ENCODE measurements around the gene CFAP20. TPM values are rescaled to one million over a fixed set of nuclear protein-coding genes. Genes with fewer than 3 reads are reported as not detected.

The CFAP20 gene
- total and polyA plus RNA-seq, 2 donors from 2014 or later = 22.3 to 33.3 TPM

DNA sequence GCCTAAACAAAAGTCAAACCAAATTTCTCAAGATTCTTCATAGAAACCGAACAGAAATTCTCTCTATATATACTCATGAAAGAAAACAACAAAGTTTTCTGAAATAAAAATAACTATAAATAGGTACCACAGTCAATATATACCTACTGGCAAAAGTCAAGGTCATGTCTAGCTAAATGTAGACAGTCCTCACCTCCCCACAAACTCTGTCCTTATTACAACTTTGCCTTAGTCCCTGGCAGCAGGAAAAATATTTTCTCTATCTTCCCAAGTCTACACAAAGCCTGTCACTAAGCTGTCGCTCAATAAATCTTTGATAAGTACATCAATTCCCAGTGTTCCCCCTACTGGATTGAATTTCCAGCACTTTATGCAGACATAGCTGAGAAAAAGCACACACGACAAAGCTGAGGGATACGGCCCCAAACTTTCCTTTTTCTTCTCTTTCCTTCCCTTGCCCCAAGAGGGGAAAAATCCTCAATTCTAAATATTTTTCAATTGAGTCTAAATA, 2.7 kb downstream of the CFAP20 start:
- H3K4me1 ChIP-seq (ENCODE audit: control insufficient read depth in 2 of 3, insufficient read depth in 2 of 3, low read depth in 1 of 3, low read length in 3 of 3) = peaks cover 6 to 39% (median 26%) of the 10 kb centered on the region in 3 donors
- TF ChIP-seq, protein P1, sequence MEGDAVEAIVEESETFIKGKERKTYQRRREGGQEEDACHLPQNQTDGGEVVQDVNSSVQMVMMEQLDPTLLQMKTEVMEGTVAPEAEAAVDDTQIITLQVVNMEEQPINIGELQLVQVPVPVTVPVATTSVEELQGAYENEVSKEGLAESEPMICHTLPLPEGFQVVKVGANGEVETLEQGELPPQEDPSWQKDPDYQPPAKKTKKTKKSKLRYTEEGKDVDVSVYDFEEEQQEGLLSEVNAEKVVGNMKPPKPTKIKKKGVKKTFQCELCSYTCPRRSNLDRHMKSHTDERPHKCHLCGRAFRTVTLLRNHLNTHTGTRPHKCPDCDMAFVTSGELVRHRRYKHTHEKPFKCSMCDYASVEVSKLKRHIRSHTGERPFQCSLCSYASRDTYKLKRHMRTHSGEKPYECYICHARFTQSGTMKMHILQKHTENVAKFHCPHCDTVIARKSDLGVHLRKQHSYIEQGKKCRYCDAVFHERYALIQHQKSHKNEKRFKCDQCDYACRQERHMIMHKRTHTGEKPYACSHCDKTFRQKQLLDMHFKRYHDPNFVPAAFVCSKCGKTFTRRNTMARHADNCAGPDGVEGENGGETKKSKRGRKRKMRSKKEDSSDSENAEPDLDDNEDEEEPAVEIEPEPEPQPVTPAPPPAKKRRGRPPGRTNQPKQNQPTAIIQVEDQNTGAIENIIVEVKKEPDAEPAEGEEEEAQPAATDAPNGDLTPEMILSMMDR (IDR thresholded peaks at IDR 0.05; ENCODE audit: borderline replicate concordance, extremely low read depth, insufficient read depth) = no peak
- no peaks in the 10 kb centered on the region for H3K27me3 ChIP-seq (ENCODE audit: control insufficient read depth, insufficient read depth, low read length)
- H3K36me3 ChIP-seq (ENCODE audit: control insufficient read depth in 2 of 3, insufficient read depth in 3 of 3, low read length in 3 of 3) = no peaks in the 10 kb centered on the region
- no peaks in the 10 kb centered on the region for H3K9me3 ChIP-seq (ENCODE audit: control insufficient read depth in 2 of 3, insufficient read depth in 1 of 3, low read length in 3 of 3)
- DNase-seq (peak in 1 of 5 donors; percentile 22), FAIRE-seq (no peak)
- peak overlapping the region in 1 of 3 donors; percentile 3 for H3K9ac ChIP-seq (ENCODE audit: low read length in 3 of 3)
- H3K4me3 ChIP-seq (ENCODE audit: low read length in 3 of 3) = peak overlapping the region in 2 of 3 donors; percentile 9 to 25
- peak overlapping the region in 1 of 2 donors; percentile 7 for H3K27ac ChIP-seq (ENCODE audit: low read depth in 2 of 2, low read length in 2 of 2)
- intact Hi-C loops (cut with DNase I) = loop anchor here (10.0 kb wide), 1 partner anchor 102 kb away; the partner anchor contains the start of gene MMP15

GRCh38 chr16:58125781-58126335, 3.3 kb downstream of the CFAP20 start:
- H3K4me3 ChIP-seq (ENCODE audit: low read length in 3 of 3) = no peak overlapping the region
- no peaks in the 10 kb centered on the region for H3K36me3 ChIP-seq (ENCODE audit: control insufficient read depth in 2 of 3, insufficient read depth in 3 of 3, low read length in 3 of 3)
- no peak overlapping the region for H3K27ac ChIP-seq (ENCODE audit: low read depth in 2 of 2, low read length in 2 of 2)
- no peak for FAIRE-seq
- TF ChIP-seq, protein P1 (IDR thresholded peaks at IDR 0.05; ENCODE audit: borderline replicate concordance, extremely low read depth, insufficient read depth) = no peak
- no peaks in the 10 kb centered on the region for H3K9me3 ChIP-seq (ENCODE audit: control insufficient read depth in 2 of 3, insufficient read depth in 1 of 3, low read length in 3 of 3)
- H3K9ac ChIP-seq (ENCODE audit: low read length in 3 of 3) = no peak overlapping the region
- H3K27me3 ChIP-seq (ENCODE audit: control insufficient read depth, insufficient read depth, low read length) = no peaks in the 10 kb centered on the region
- H3K4me1 ChIP-seq (ENCODE audit: control insufficient read depth in 2 of 3, insufficient read depth in 2 of 3, low read depth in 1 of 3, low read length in 3 of 3) = peaks cover 8 to 45% (median 33%) of the 10 kb centered on the region in 3 donors
- intact Hi-C loops (cut with DNase I) = loop anchor here (10.0 kb wide), 1 partner anchor 101 kb away; the partner anchor contains the start of gene MMP15
- no peak for DNase-seq

GRCh38 chr16:58125041-58125440, 4.1 kb downstream of the CFAP20 start:
- FAIRE-seq (no peak), DNase-seq (peak in 1 of 5 donors; percentile 46)
- H3K27me3 ChIP-seq (ENCODE audit: control insufficient read depth, insufficient read depth, low read length) = no peaks in the 10 kb centered on the region
- H3K27ac ChIP-seq (ENCODE audit: low read depth in 2 of 2, low read length in 2 of 2) = no peak overlapping the region
- H3K4me3 ChIP-seq (ENCODE audit: low read length in 3 of 3) = no peak overlapping the region
- no peaks in the 10 kb centered on the region for H3K36me3 ChIP-seq (ENCODE audit: control insufficient read depth in 2 of 3, insufficient read depth in 3 of 3, low read length in 3 of 3)
- H3K9me3 ChIP-seq (ENCODE audit: control insufficient read depth in 2 of 3, insufficient read depth in 1 of 3, low read length in 3 of 3) = no peaks in the 10 kb centered on the region
- TF ChIP-seq, protein P1 (IDR thresholded peaks at IDR 0.05; ENCODE audit: borderline replicate concordance, extremely low read depth, insufficient read depth) = no peak
- peaks cover 8 to 46% (median 33%) of the 10 kb centered on the region in 3 donors for H3K4me1 ChIP-seq (ENCODE audit: control insufficient read depth in 2 of 3, insufficient read depth in 2 of 3, low read depth in 1 of 3, low read length in 3 of 3)
- intact Hi-C loops (cut with DNase I) = loop anchor here (10.0 kb wide), 1 partner anchor 100 kb away; the partner anchor contains the start of gene MMP15
- H3K9ac ChIP-seq (ENCODE audit: low read length in 3 of 3) = no peak overlapping the region

Measured in kidney (tissue), 14 donors.